HEK293 (cell line): ENCODE results near the gene CDK17.

Experiments used
- MZF1 ChIP-seq: fragments of 450-650 bp; formaldehyde crosslinking; IDR thresholded peaks from 2 replicates; pipeline ENCODE4 v1.5.1; 2017; ENCODE audit warnings: missing biosample characterization, missing genetic modification characterization, borderline replicate concordance
- RBAK ChIP-seq: fragments of 450-650 bp; formaldehyde crosslinking; IDR thresholded peaks from 2 replicates; pipeline ENCODE4 v1.5.1; 2016; ENCODE audit warnings: missing biosample characterization, missing genetic modification characterization
- ZNF274 ChIP-seq, 2 experiments: fragments of 200-500 bp in 1 of 2; fragments of 450-650 bp in 1 of 2; sonication (Bioruptor generic) in 1 of 2; formaldehyde crosslinking in 1 of 2; IDR thresholded peaks; 2 replicates each; pipeline versions ENCODE4 v1.5.1 to v1.6.1; 2014 to 2016; ENCODE audit warnings: borderline replicate concordance in 1 of 2, inconsistent platforms in 1 of 2, low read length in 1 of 2, missing biosample characterization in 1 of 2, missing genetic modification characterization in 1 of 2
- ZNF302 ChIP-seq: fragments of 450-650 bp; formaldehyde crosslinking; IDR thresholded peaks from 2 replicates; pipeline ENCODE4 v1.5.1; 2016; ENCODE audit warnings: missing biosample characterization, missing genetic modification characterization, low read depth
- ZNF76 ChIP-seq: fragments of 450-650 bp; formaldehyde crosslinking; IDR thresholded peaks from 2 replicates; pipeline ENCODE4; 2016; ENCODE audit warnings: low read depth, missing biosample characterization, missing genetic modification characterization, borderline replicate concordance
- TF ChIP-seq, protein P1 (sequence below): fragments of 450-650 bp; formaldehyde crosslinking; IDR thresholded peaks from 2 replicates; pipeline ENCODE4 v1.5.1; 2016; ENCODE audit warnings: missing biosample characterization, missing genetic modification characterization

DNA sequence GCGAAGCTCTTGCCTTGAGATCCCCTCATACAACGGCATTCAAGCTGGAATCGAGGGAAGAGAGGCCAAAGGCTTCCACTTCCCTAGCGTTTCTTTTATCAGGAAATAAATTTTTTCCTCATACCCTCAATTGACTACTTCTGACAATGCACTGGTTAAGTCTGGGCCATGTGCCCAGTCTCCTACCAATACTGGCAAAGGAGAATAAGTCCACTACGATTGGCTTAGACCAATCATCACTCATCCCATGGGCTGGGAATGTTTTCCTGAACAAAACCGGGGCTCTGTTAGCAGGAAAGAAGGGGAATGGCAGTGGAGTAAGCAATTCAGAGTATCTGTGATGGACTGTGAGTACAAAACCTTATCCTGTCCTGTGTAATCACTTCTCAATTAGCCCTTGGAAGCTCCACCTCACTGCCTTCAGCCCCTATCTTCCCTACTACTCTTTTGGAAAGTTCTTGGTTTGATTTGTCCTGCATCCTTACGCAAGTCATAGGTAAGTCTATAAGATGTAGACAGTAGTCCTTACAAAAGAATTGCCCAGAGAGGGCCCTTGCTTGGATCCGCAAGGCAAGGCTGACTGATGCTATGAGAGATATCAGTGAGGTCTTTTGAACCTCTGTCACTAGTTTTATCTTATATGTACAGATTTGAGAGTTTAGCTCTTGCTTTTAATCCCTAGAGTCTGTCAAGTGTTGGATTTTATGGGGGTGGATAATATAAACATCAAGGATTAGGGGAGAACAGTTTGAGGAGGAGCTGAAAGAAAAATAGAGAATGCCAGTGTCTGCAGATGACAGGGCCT is 36.3 kb upstream of the CDK17 start:
- TF ChIP-seq ZNF76 (tag by site-specific recombination) (no peak), ZNF274 (IDR thresholded peaks at IDR 0.05; ENCODE audit: low read length) (no peak), ZNF274 (tag by site-specific recombination; IDR thresholded peaks at IDR 0.05; ENCODE audit: borderline replicate concordance) (no peak), RBAK (no peak), ZNF302 (tag by site-specific recombination) (no peak), MZF1 (tag by site-specific recombination) (no peak)
- TF ChIP-seq, protein P1, sequence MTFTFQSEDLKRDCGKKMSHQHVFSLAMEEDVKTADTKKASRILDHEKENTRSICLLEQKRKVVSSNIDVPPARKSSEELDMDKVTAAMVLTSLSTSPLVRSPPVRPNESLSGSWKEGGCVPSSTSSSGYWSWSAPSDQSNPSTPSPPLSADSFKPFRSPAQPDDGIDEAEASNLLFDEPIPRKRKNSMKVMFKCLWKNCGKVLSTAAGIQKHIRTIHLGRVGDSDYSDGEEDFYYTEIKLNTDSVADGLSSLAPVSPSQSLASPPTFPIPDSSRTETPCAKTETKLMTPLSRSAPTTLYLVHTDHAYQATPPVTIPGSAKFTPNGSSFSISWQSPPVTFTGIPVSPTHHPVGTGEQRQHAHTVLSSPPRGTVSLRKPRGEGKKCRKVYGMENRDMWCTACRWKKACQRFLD (tag by site-specific recombination) = no peak
